Ovary (tissue), 3 donors: Measurements from ENCODE around the gene DDX46.

Experiments
- CTCF ChIP-seq, 3 donors: fragments of 450-650 bp in 2 of 3; fragments of 200-600 bp in 1 of 3; IDR thresholded peaks; one replicate each; pipeline versions ENCODE4 v1.5.1 to v1.8.0; 2016 to 2022; ENCODE audit warnings: antibody characterized with exemption in 3 of 3, mild to moderate bottlenecking in 1 of 3
- EP300 ChIP-seq: sonication (generic); formaldehyde crosslinking; IDR thresholded peaks from one replicate; pipeline ENCODE4 v1.6.1; 2017; ENCODE audit warnings: antibody characterized with exemption
- POLR2A ChIP-seq: fragments of 450-650 bp; IDR thresholded peaks from one replicate; pipeline ENCODE4 v1.6.1; 2017; ENCODE audit warnings: antibody characterized with exemption, mild to moderate bottlenecking, moderate library complexity
- donor health status: DM: no; HTN: no; CAD: no.

GRCh38 chr5:134772461-134773125 is 14.0 kb downstream of the DDX46 start:
- TF ChIP-seq CTCF (IDR thresholded peaks at IDR 0.05) (no peak), POLR2A (no peak), EP300 (no peak)
